Loucy (cell line): ENCODE data around the gene KCNC2.

ENCODE experiments used
- CTCF ChIP-seq: fragments of 200-600 bp; sonication (generic); conservative IDR thresholded peaks from 2 replicates; pipeline ENCODE4 v1.5.1; 2014; ENCODE audit warnings: mild to moderate bottlenecking, antibody characterized with exemption, low read length
- EZH2phosphoT487 ChIP-seq: fragments of 200-600 bp; IDR thresholded peaks from 2 replicates; pipeline ENCODE4 v1.6.1; 2018; ENCODE audit warnings: antibody characterized with exemption, mild to moderate bottlenecking, moderate library complexity, borderline replicate concordance

DNA sequence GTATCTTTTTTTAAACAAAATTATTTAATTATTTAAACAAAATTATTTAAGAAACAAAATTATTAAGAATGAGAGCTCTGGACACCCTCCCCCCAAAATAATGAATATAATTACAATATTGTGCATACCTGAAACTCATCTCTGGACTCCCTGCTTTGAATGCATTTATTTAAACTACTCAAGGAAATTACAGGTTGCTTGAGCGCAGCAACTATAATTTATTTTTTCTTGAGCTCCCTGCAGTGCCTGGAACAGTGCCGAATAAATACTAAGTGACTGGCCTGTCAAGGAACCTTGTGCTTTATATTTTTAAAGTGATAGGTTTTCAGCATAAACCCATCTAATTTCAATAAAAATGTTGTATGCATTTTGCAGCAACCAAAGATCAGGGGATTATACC, 93.9 kb downstream of the KCNC2 start:
- TF ChIP-seq CTCF (no peak), EZH2phosphoT487 (no peak)
